ENCODE measurements around the gene CSPG4. TPM values are rescaled to one million over a fixed set of nuclear protein-coding genes. Genes with fewer than 3 reads are reported as not detected.
"Not testable (repeated sequence)": the region's sequence is repeated elsewhere in the genome, so short reads cannot be mapped to it uniquely, and the experiment has no call there.

CSPG4 gene
- not detected for total RNA-seq

GRCh38 chr15:75712668-75713337 is at the start of gene CSPG4:
TSS of gene CSPG4 (minus strand) at chr15:75712848. CDS start at chr15:75712755, 93 bp downstream.
- ChIA-PET POLR2A (no interaction called here), CTCF (no interaction called here)
- Mint-ChIP-seq H3K36me3 (ENCODE audit: low read depth) (no peaks in the 10 kb centered on the region), H3K27me3 (peaks cover 21% of the 10 kb centered on the region), H3K9me3 (no peaks in the 10 kb centered on the region), H3K27ac (no peak within 1 kb of the TSS), H3K4me1 (no peaks in the 10 kb centered on the region), H3K4me3 (no peak within 1 kb of the TSS)
- DNase-seq, result no peak

GRCh38 chr15:75762357-75762718 is 49.7 kb upstream of the CSPG4 start:
- DNase-seq; H3K4me3 Mint-ChIP-seq; H3K9me3 Mint-ChIP-seq; H3K36me3 Mint-ChIP-seq (ENCODE audit: low read depth); POLR2A ChIA-PET; H3K27me3 Mint-ChIP-seq; H3K27ac Mint-ChIP-seq: not testable (repeated sequence)
- H3K4me1 Mint-ChIP-seq, result peaks cover 15% of the 10 kb centered on the region
- CTCF ChIA-PET, result interaction anchor here (2.6 kb wide), 1 partner anchor 11 kb away, joined by 6 read pairs; no protein-coding TSS in a partner anchor

- ChIA-PET POLR2A (no interaction called here), CTCF (interaction anchor here (2.6 kb wide), 1 partner anchor 10 kb away, joined by 6 read pairs; no protein-coding TSS in a partner anchor)
- DNase-seq, result no peak
- peaks cover 15% of the 10 kb centered on the region for H3K4me1 Mint-ChIP-seq
- peaks cover 5% of the 10 kb centered on the region for H3K27me3 Mint-ChIP-seq
- H3K27ac Mint-ChIP-seq, result no peak overlapping the region
- no peaks in the 10 kb centered on the region for H3K36me3 Mint-ChIP-seq (ENCODE audit: low read depth)
- H3K4me3 Mint-ChIP-seq, result no peak overlapping the region
- no peaks in the 10 kb centered on the region for H3K9me3 Mint-ChIP-seq
These were observed 49.1 kb upstream of the CSPG4 start for GRCh38 chr15:75761446-75762356.

- Mint-ChIP-seq H3K9me3 (no peaks in the 10 kb centered on the region), H3K4me3 (no peak overlapping the region), H3K27me3 (peaks cover 5% of the 10 kb centered on the region), H3K4me1 (peaks cover 15% of the 10 kb centered on the region), H3K36me3 (ENCODE audit: low read depth) (no peaks in the 10 kb centered on the region), H3K27ac (no peak overlapping the region)
- CTCF ChIA-PET, result interaction anchor here (2.6 kb wide), 1 partner anchor 9 kb away, joined by 6 read pairs; no protein-coding TSS in a partner anchor
- POLR2A ChIA-PET, result no interaction called here
- DNase-seq, result no peak
These were observed 48.2 kb upstream of the CSPG4 start for GRCh38 chr15:75760704-75761435.

GRCh38 chr15:75760131-75760520 is 47.5 kb upstream of the CSPG4 start:
- H3K9me3 Mint-ChIP-seq; H3K36me3 Mint-ChIP-seq (ENCODE audit: low read depth); H3K4me3 Mint-ChIP-seq; DNase-seq; POLR2A ChIA-PET; H3K27me3 Mint-ChIP-seq; H3K27ac Mint-ChIP-seq: not testable (repeated sequence)
- peaks cover 15% of the 10 kb centered on the region for H3K4me1 Mint-ChIP-seq
- CTCF ChIA-PET, result interaction anchor here (0.9 to 1.8 kb wide), 2 partner anchors 9 to 31 kb away, joined by 3 read pairs; no protein-coding TSS in a partner anchor

- peak overlapping the region; percentile 84 for H3K4me3 Mint-ChIP-seq
- peaks cover 15% of the 10 kb centered on the region for H3K4me1 Mint-ChIP-seq
- H3K36me3 Mint-ChIP-seq (ENCODE audit: low read depth), result no peaks in the 10 kb centered on the region
- CTCF ChIA-PET, result interaction anchor here (0.9 to 1.8 kb wide), 2 partner anchors 8 to 31 kb away, joined by 3 read pairs; no protein-coding TSS in a partner anchor
- no peaks in the 10 kb centered on the region for H3K9me3 Mint-ChIP-seq
- no peak for DNase-seq
- peak overlapping the region; percentile 92 for H3K27ac Mint-ChIP-seq
- peaks cover 5% of the 10 kb centered on the region for H3K27me3 Mint-ChIP-seq
- POLR2A ChIA-PET, result no interaction called here
These were observed 46.9 kb upstream of the CSPG4 start for GRCh38 chr15:75759416-75760130.

GRCh38 chr15:75758071-75758872 is 45.6 kb upstream of the CSPG4 start:
- Mint-ChIP-seq H3K27me3 (peaks cover 5% of the 10 kb centered on the region), H3K27ac (peak overlapping the region; percentile 92), H3K36me3 (ENCODE audit: low read depth) (no peaks in the 10 kb centered on the region), H3K4me3 (peak overlapping the region; percentile 84), H3K9me3 (no peaks in the 10 kb centered on the region), H3K4me1 (peaks cover 15% of the 10 kb centered on the region)
- peak; percentile 69 for DNase-seq
- ChIA-PET POLR2A (no interaction called here), CTCF (interaction anchor here (1.8 kb wide), 1 partner anchor 29 kb away, joined by 3 read pairs; no protein-coding TSS in a partner anchor)

GRCh38 chr15:75754871-75755270 is 42.2 kb upstream of the CSPG4 start:
- peaks cover 15% of the 10 kb centered on the region for H3K4me1 Mint-ChIP-seq
- H3K27me3 Mint-ChIP-seq; H3K4me3 Mint-ChIP-seq; POLR2A ChIA-PET; H3K9me3 Mint-ChIP-seq; H3K27ac Mint-ChIP-seq; DNase-seq; H3K36me3 Mint-ChIP-seq (ENCODE audit: low read depth): not testable (repeated sequence)
- CTCF ChIA-PET, result interaction anchor here (1.3 kb wide), 1 partner anchor 11 kb away, joined by 5 read pairs; no protein-coding TSS in a partner anchor

- Mint-ChIP-seq H3K4me1 (peaks cover 13% of the 10 kb centered on the region), H3K27ac (no peak overlapping the region), H3K27me3 (peaks cover 5% of the 10 kb centered on the region), H3K36me3 (ENCODE audit: low read depth) (no peaks in the 10 kb centered on the region), H3K9me3 (no peaks in the 10 kb centered on the region), H3K4me3 (no peak overlapping the region)
- no peak for DNase-seq
- CTCF ChIA-PET, result interaction anchor here (1.1 to 1.7 kb wide), 2 partner anchors 11 to 14 kb away, joined by 3 to 4 read pairs; no protein-coding TSS in a partner anchor
- POLR2A ChIA-PET, result no interaction called here
These were observed 40.5 kb upstream of the CSPG4 start for GRCh38 chr15:75753145-75753544.

GRCh38 chr15:75751891-75752290 is 39.2 kb upstream of the CSPG4 start:
- POLR2A ChIA-PET, result no interaction called here
- Mint-ChIP-seq H3K4me3 (no peak overlapping the region), H3K4me1 (peaks cover 12% of the 10 kb centered on the region), H3K27ac (no peak overlapping the region), H3K27me3 (peaks cover 5% of the 10 kb centered on the region), H3K9me3 (no peaks in the 10 kb centered on the region), H3K36me3 (ENCODE audit: low read depth) (no peaks in the 10 kb centered on the region)
- no peak for DNase-seq
- CTCF ChIA-PET, result interaction anchor here (1.1 to 1.9 kb wide), 3 partner anchors 10 to 58 kb away, joined by 3 to 6 read pairs (median 4); no protein-coding TSS in a partner anchor

GRCh38 chr15:75751116-75751875 is 38.6 kb upstream of the CSPG4 start:
- Mint-ChIP-seq H3K9me3 (no peaks in the 10 kb centered on the region), H3K27me3 (peaks cover 8% of the 10 kb centered on the region), H3K4me1 (peaks cover 12% of the 10 kb centered on the region), H3K36me3 (ENCODE audit: low read depth) (no peaks in the 10 kb centered on the region), H3K4me3 (no peak overlapping the region), H3K27ac (no peak overlapping the region)
- no peak for DNase-seq
- CTCF ChIA-PET, result interaction anchor here (0.6 to 1.9 kb wide), 2 partner anchors 8 to 11 kb away, joined by 3 to 6 read pairs; no protein-coding TSS in a partner anchor
- POLR2A ChIA-PET, result no interaction called here

Measured in activated CD4-positive, alpha-beta T cell treated with anti-CD3 and anti-CD28 coated beads, Interleukin-2, amount 10 ng/mL, durations not matched to agents 7 days and 5 days (primary cell).